Heart left ventricle (tissue), 16 donors: Measurements from ENCODE around the gene ALOX5AP. TPM values are rescaled to one million over a fixed set of nuclear protein-coding genes. Genes with fewer than 3 reads are reported as not detected.

ENCODE experiments used
- ATAC-seq, 4 donors: fragments of 200-7000 bp; cut with Tn5 transposase; one replicate each; pipeline ENCODE4 v1.9.1; 2020 to 2022; ENCODE audit warnings: moderate library complexity in 4 of 4, mild to moderate bottlenecking in 3 of 4, moderate number of reproducible peaks in 1 of 4
- DNase-seq, 5 donors: peaks; one replicate each; pipeline ENCODE4 v3.0.0-alpha.2; 2020
- H3K27ac ChIP-seq, 12 donors: fragments of 200-600 bp; sonication (generic) in 4 of 12; one replicate each; pipeline versions ENCODE4 v1.5.0 to v1.8.0; 2016 to 2022; ENCODE audit warnings: mild to moderate bottlenecking in 2 of 12
- H3K27me3 ChIP-seq, 9 donors: fragments of 200-600 bp; sonication (generic) in 2 of 9; one replicate each; pipeline versions ENCODE4 v1.5.1 to v1.8.0; 2016 to 2022; ENCODE audit warnings: mild to moderate bottlenecking in 3 of 9
- H3K36me3 ChIP-seq, 9 donors: fragments of 200-600 bp; sonication (generic) in 2 of 9; one replicate each; pipeline versions ENCODE4 v1.5.0 to v1.8.0; 2018 to 2022; ENCODE audit warnings: mild to moderate bottlenecking in 2 of 9
- H3K4me1 ChIP-seq, 12 donors: fragments of 200-600 bp; sonication (generic) in 4 of 12; one replicate each; pipeline versions ENCODE4 v1.5.0 to v1.8.0; 2016 to 2022; ENCODE audit warnings: mild to moderate bottlenecking in 3 of 12
- H3K4me3 ChIP-seq, 12 donors: fragments of 200-600 bp; sonication (generic) in 4 of 12; one replicate each; pipeline versions ENCODE4 v1.5.0 to v1.8.0; 2017 to 2022; ENCODE audit warnings: mild to moderate bottlenecking in 9 of 12, moderate library complexity in 4 of 12
- H3K9me3 ChIP-seq, 12 donors: fragments of 200-600 bp; sonication (generic) in 4 of 12; one replicate each; pipeline versions ENCODE4 v1.5.0 to v1.8.0; 2016 to 2022; ENCODE audit warnings: mild to moderate bottlenecking in 1 of 12
- CTCF ChIP-seq, 12 donors: fragments of 200-600 bp; sonication (generic) in 4 of 12; IDR thresholded peaks; one replicate each; pipeline versions ENCODE4 v1.5.0 to v1.8.0; 2018 to 2022; ENCODE audit warnings: antibody characterized with exemption in 12 of 12, mild to moderate bottlenecking in 5 of 12
- POLR2A ChIP-seq, 2 donors: fragments of 450-650 bp; IDR thresholded peaks; one replicate each; pipeline ENCODE4 v1.6.1; 2017; ENCODE audit warnings: antibody characterized with exemption in 2 of 2, mild to moderate bottlenecking in 2 of 2, moderate library complexity in 2 of 2
- WGBS, 4 donors: extraction: QIAGEN DNeasy Blood & Tissue Kit in 2 of 4; methylation state at CpG; one replicate each; pipeline versions ENCODE4 v1.1.5 to v1.1.7; 2013 to 2018; 5-methylcytosine and 5-hydroxymethylcytosine counted together
- intact Hi-C, 10 donors: fragments of 100-400 bp; cut with DNase I; formaldehyde crosslinking; loops; one replicate each; pipeline versions ENCODE4 v1.11.1 to v1.14.2; 2022
- polyA plus RNA-seq, 2 donors: library from polyadenylated mRNA; stranded (reverse); fragments of 200-250 nt; gene quantifications; one replicate each; pipeline ENCODE4 v1.2.3, GENCODE V29; 2013
- total RNA-seq, 9 donors: library from RNA; depleted of rRNA in 2 of 9; stranded (reverse); fragments of >200 nt in 2 of 9; fragmentation: NEBNext Ultra II Directional in 3 of 9; extraction: Animal tissue kit (Norgen Biotek cat#: 25700) in 3 of 9; gene quantifications; one replicate each; pipeline versions ENCODE4 v1.1.0 to v1.2.4, GENCODE V29; 2016 to 2023
- donor health status: ischemic (EF 13 %, LVEDD 7.1; RV severe dilation, severe dysfunction).
- donor health status: healthy with polysubstance abuse.
- donor health status: DM: no; HTN: yes; CAD: no.
- donor health status: DM: no; HTN: no; CAD: no.
- donor health status: ischemic (EF 25% LVEDD 6.9; RV normal size, moderate dysfunction).
- donor health status: ischemic (EF 25% LVEDD 5.7; RV mildly dilated, moderate dysfunction).
- donor health status: healthy.
- donor health status: DM: yes; HTN: yes; CAD: no.
- donor health status: ischemic (EF 35%, LVEDD 5.7; RV mildly dilated, moderate dysfunction).
- donor health status: nonischemic (EF 11% LVEDD 7.7; RV severe dilation, severe dysfunction).
- donor health status: DM: yes; HTN: yes; CAD: no.
- donor health status: PGD.
- donor health status: ischemic (EF 29% LVEDD 5.4; RV normal size, mild dysfunction).
- donor health status: nonischemic (EF 23%, LVEDD 6.1; RV moderate dilation, normal function).

Gene ALOX5AP
- total and polyA plus RNA-seq, 11 donors, result 0.88 to 24.3 (median 8.8) TPM

GRCh38 chr13:30796631-30797601 is 61.6 kb downstream of the ALOX5AP start:
- 52 to 61% (median 56%) methylated on average over 20 of the region's 20 CpGs for WGBS, 4 donors
- ATAC-seq (no peak), DNase-seq (no peak)
- Histone ChIP-seq H3K4me1 (peaks cover 0 to 28% (median 5%) of the 10 kb centered on the region in 12 donors), H3K36me3 (no peaks in the 10 kb centered on the region), H3K9me3 (no peaks in the 10 kb centered on the region), H3K27me3 (no peaks in the 10 kb centered on the region), H3K4me3 (peak overlapping the region in 3 of 12 donors; percentile 9 to 26 (median 16)), H3K27ac (no peak overlapping the region)
- intact Hi-C loops, result no loop called here
- no peak for TF ChIP-seq CTCF (IDR thresholded peaks at IDR 0.05)
- no peak for TF ChIP-seq POLR2A (IDR thresholded peaks at IDR 0.05)

- Histone ChIP-seq H3K36me3 (no peaks in the 10 kb centered on the region), H3K27ac (no peak overlapping the region), H3K27me3 (no peaks in the 10 kb centered on the region), H3K4me3 (no peak overlapping the region), H3K9me3 (no peaks in the 10 kb centered on the region), H3K4me1 (peaks cover 0 to 25% (median 4%) of the 10 kb centered on the region in 12 donors)
- TF ChIP-seq POLR2A (IDR thresholded peaks at IDR 0.05) (no peak), CTCF (IDR thresholded peaks at IDR 0.05) (no peak)
- intact Hi-C loops, result no loop called here
- DNase-seq (no peak), ATAC-seq (no peak)
- 84 to 94% (median 91%) methylated on average over 12 to 13 of the region's 13 CpGs for WGBS, 4 donors
Measured at GRCh38 chr13:30797847-30798535, 62.6 kb downstream of the ALOX5AP start.

GRCh38 chr13:30798776-30799355 is 63.5 kb downstream of the ALOX5AP start:
- Histone ChIP-seq H3K9me3 (no peaks in the 10 kb centered on the region), H3K27ac (no peak overlapping the region), H3K4me1 (peaks cover 0 to 31% (median 9%) of the 10 kb centered on the region in 12 donors), H3K4me3 (no peak overlapping the region), H3K27me3 (no peaks in the 10 kb centered on the region), H3K36me3 (no peaks in the 10 kb centered on the region)
- 90 to 94% (median 93%) methylated on average over 11 of the region's 11 CpGs for WGBS, 4 donors
- intact Hi-C loops, result no loop called here
- no peak for TF ChIP-seq POLR2A (IDR thresholded peaks at IDR 0.05)
- no peak for TF ChIP-seq CTCF (IDR thresholded peaks at IDR 0.05)
- ATAC-seq (no peak), DNase-seq (no peak)
